Muscle of back (tissue), 13 donors: ENCODE data around the gene SLC16A12. TPM values are rescaled to one million over a fixed set of nuclear protein-coding genes. Genes with fewer than 3 reads are reported as not detected.

ENCODE experiments used
- DNase-seq, 3 donors: peaks; one replicate each; pipeline versions ENCODE4 v3.0.0 to v3.0.0-alpha.2; 2013
- long read RNA-seq, 9 donors: transcript quantifications; one replicate each; lab custom pipeline, GENCODE V29; 2026
- polyA plus RNA-seq, 10 donors: library from polyadenylated mRNA; unstranded; fragments of 120-200 nt; gene quantifications; one replicate each; pipeline ENCODE4 v1.2.1, GENCODE V29; 2013; ENCODE audit not compliant: insufficient read length in 10 of 10

Gene SLC16A12, protein sequence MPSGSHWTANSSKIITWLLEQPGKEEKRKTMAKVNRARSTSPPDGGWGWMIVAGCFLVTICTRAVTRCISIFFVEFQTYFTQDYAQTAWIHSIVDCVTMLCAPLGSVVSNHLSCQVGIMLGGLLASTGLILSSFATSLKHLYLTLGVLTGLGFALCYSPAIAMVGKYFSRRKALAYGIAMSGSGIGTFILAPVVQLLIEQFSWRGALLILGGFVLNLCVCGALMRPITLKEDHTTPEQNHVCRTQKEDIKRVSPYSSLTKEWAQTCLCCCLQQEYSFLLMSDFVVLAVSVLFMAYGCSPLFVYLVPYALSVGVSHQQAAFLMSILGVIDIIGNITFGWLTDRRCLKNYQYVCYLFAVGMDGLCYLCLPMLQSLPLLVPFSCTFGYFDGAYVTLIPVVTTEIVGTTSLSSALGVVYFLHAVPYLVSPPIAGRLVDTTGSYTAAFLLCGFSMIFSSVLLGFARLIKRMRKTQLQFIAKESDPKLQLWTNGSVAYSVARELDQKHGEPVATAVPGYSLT
- 1 to 10 TPM in 9 of 10 donors, under 1 TPM in 1; 0.86 to 2.6 (median 1.5) TPM for polyA plus RNA-seq
- long read RNA-seq, donor 1: 0 reads
- long read RNA-seq, donor 2: 0 reads
- long read RNA-seq, donor 3: 0 reads
- long read RNA-seq, donor 4: 0 reads
- long read RNA-seq, donor 5: 0 reads
- long read RNA-seq, donor 6: 0 reads
- long read RNA-seq, donor 7: 0 reads
- long read RNA-seq, donor 8: 0 reads
- long read RNA-seq, donor 9: 0 reads

DNA sequence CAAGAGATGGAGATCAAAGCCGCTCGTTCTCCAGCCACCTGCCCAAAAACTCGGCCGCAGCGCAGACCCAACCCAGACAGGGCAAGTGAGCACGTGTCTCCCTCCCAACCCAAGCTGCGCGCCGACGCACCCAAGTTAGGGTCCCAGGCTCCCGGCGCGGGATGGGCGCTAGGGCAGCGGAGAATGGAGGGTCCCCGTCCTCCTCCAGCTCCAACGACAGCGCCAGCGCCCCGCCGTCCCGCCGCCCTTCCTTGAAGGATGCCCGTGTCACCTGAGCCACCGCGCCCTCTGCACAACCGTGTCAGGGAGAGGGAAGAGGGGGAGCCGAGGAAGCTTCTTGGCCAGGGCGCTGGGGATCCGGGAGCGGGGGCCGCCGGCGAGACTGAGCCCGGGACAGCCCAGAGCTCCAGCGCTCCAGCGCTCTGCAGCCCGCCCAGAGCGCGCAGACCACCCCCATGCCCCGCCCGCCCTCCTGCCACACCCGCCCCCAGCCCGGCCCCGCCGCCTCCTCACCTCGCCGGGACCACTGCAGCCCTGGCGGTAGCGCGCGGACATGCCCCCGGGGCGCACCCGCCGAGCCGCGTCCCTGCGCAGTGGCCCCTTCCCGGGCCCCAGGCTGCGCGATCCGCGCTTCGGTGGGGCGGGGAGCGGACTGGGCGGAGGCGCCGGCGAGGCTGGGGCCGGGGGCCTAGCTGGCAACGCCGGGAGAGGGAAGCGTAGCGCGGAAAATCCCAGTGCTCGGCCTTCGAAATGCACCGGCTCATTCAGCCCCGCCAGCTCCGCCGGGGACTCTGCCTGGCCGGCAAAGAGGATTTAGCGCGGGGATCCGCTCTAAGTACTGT lies at the start of gene SLC16A12:
Gene SLC16A12 (minus strand): TSS at position 424 of the 842 bp plus-strand sequence. CDS start 73,016 bp downstream, outside the sequence.
- peak in 2 of 3 donors; percentile 44 to 78 for DNase-seq

DNA sequence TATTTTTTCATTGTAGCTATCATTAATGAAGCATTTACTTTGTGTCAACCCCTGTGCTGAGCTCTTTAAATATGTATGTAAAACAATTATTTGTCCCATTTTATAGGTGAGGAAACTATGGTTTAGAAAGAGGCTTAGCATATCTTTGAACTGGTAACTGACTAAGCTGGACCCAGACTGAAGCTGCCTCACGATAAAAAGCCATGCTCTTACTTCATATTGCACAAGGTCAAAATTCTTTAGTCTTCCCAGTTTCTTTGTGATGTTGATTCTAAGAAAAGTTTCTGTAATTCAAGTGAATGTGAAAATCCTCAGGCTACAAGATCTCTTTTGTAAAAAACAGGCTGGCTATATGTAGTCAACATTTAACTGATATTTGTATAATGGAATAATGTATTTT lies 46.6 kb upstream of the SLC16A12 start:
- DNase-seq: no peak

DNA sequence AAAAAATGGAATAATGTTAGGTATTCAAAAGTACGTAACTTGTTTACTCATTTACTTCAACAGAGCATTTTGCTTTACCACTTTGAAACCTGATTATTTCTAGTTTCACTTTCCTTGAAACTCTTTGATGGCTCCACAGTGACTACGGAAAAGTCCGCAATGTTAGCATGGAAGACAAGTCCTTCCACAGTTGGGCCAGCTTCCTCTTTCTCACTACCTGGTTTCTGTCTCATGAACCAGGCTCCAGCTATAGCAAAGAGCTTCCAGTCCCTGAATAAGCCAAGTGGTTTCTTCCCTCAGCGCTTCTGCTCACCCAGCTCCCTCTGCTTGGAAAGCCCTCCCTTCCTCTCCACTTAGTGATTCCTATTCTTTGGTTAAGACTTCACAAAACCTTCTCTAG lies 44.8 kb upstream of the SLC16A12 start:
- no peak for DNase-seq

DNA sequence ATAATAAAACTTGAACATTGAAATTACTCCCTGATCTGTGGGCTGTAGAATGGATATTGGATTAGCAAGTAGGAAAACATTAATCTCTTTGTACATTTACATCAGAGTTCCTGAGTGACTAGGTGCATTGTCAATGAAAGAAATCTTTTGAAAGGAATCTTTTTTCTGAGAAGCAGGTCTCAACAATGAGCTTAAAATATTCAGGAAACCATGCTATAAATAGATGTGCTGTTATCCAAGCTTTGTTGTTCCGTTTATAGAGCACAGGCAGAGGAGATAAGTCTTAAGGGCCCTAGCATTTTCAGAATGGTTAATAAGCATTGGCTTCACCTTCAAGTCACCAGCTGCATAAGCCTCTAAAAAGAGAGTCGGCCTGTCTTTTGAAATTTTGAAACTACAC lies 41.3 kb upstream of the SLC16A12 start:
- no peak for DNase-seq

DNA sequence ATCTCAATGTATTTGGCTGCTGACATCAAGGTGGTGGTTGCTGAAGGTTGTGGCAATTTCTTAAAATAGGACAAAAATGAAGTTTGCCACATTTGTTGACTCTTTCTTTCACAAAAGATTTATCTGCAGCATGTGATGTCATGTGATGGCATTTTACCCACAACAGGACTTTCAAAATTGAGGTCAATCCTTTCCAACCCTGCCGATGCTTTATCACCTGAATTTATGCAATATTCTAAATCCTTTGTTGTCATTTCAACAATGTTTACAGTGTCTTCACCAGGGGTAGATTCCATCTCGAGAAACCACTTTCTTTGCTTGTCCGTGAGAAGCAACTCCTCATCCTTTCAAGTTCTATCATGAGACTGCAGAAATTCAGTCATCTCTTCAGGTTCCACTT lies 40.6 kb upstream of the SLC16A12 start:
- no peak for DNase-seq

DNA sequence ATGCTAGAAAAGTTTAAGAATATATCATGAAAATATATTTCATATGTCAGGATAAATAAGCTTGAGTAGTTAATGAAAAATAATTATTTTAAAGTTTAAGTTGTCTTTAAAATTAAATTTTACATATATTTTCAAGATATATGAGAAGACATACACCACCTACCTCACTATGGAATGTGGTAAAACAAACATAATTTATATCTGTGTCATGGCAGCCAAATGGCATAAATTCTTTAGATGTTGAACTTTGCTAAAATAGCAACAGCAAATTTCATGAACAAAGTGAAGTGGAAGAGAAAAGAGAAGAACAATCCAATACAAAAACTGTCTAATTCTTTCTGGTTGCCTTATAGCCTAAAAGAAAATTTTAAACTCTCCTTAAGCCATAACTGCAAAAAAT lies 39.6 kb upstream of the SLC16A12 start:
- no peak for DNase-seq

DNA sequence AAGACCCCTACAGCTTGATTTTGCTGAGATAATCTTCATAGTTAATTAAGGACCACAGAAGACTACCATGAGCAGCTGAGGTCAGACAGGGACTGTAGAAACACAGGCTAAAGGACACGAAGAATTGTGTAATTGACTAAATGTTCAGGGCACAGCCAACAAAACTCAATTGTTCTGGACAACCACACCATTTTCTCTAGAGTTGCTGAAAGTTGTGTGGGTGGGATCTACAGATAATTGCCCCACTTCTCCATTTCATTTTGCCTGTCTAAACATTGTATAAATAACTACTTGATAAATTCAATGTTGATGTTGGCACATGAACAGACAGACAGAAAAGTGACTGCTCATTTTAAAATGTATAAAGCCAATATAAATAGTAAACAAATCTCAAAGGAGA lies 39.0 kb upstream of the SLC16A12 start:
- no peak for DNase-seq

DNA sequence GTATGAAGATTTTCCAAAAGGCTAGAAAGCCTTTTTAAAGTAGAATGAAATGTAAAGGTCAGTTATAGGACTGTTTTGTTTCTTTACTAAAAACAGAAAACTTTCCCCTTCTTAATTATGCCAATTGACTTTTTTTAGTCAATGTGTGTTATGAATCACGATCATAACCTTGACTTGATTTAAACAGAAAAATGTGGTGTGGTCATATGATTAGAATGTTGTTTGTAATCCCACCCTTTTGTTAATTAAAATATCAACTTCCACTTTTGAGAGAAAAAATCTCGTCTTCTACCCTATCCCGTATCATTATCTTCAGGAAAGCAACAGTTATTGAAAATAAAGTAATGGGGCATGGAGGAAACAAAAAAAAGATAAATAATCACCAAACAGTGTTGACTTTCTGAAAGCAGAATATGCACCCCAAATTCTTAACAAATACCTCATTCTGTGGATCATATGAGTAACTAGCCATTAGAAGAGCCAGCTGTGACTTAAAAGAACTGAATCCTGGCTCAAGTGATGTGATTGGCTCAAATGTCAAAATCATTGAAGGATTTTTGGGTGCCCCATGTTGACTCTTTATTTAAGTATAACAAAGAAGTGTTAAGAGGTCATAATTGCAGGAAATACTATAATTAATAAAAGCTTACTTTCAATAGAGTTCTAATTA lies 32.3 kb upstream of the SLC16A12 start:
- no peak for DNase-seq

DNA sequence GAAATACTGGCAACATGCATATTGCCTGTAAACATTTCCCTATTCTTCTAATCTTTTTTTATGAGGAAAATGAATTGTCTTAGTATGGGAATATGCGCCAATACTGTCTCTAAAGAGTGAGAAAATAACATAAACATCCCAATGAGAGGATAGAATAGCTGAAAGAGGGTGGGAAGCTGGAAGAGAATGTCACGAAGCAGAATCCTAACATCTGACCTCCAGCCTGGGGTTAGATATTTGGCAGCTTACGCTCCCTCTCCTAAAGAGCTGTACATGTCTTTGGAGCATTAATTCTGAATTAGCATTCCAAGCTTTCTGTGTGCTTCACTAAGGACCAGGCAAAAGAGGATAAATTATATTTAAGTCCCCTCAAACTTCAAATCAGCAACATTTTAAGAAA lies 31.6 kb upstream of the SLC16A12 start:
- peak in 2 of 3 donors; percentile 39 to 75 for DNase-seq

DNA sequence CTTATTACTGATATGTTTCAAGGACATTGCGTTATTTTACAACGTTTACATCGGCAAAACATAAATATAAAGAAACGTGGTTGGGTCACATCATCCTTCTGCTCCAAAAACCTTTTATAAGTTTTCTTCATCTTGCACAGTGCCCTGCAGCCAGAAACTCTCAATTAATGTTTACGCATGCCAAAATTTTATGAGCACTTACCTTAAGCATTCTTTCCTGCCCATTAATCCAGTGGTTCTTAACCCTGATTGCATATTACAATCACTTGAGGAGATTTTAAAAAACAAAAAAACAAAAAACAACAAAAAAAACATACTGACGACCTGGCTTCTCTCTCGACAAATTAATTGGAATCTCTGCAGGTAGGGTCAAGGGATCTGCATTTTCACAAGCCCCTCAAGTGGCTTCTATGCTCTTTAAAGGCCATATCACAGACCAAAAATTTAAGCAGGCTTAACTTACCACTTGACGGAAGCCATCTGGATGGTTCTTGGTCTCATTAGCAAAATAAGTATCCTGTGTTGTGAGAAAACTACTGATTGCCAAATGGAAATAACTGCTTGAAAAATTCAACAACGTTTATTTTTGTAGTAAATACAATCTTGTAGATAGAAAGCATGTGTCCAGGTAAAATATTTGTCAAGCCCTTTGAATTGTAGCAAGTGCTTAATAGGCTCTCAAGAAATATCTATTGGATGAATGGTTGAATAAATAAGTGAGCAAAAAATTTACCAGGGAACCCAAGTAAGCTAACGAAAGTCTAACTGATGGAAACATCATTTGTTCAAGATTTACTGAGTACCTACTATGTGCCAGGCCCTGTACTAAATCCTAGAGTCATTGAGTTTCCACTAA lies 30.9 kb upstream of the SLC16A12 start:
- DNase-seq: no peak

DNA sequence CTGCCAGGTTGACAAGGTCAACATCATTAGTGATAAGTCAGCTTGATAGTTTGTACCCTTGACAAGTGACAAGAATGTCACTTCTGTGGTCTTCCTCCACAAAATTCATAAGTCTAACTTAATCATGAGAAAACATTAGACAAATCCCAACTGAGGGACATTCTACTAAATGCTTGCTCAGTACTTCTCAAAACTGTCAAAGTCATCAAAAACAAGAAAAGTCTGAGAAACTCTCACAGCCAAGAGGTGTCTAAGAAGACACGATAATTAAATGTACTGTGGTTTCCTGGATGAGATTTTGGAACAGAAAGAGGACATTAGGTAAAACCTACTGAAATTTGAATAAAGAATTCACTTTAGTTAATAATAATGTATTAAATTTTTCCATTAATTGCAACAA lies 29.8 kb upstream of the SLC16A12 start:
- DNase-seq: no peak

DNA sequence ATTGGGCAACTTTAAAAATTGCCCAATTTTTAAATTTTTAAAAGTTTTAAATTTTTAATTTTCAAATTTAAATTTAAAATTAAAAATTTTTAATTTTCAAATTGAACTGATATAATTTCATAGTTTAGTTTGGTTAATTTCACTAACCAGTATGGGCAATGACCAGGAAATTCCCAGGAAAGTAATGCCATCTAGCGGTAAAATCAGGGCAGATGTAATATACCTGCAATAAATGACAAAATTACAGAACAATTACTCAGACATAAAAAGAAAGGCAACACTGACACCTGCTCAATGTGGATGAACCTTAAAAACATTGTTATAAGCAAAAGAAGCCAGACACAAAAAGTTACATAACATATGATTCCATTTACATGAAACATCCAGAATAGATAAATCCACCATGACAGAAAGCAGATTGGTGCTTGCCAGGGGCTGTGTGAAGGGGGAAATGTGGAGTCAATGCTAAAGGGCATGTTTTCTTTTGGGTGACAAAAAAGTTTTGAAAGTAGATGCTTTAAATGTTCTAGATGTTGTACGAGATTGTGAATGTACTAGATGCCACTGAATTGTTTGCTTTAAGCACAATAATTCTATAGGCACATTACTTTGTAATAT lies 28.6 kb upstream of the SLC16A12 start:
- DNase-seq: peak; percentile 36 to 51 (median 39)

DNA sequence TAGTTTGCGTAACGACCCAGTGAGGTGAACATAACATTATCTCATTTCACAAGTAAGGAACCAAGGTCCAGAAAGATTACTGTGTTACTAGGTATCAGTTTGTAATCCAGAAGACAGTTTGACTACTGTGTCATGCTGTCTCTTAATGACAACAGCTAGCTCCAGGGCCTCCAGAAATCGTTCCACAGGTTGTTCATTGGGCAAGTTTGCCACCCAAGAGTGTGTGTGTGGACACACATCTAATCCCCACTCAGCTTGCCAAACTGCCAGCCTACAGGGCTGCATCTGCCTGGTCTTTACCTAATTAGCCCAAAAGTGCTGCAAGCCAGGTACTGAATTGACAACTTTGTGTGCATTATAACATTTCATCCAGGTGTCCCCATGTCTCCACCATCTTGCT lies 27.9 kb upstream of the SLC16A12 start:
- DNase-seq: no peak

DNA sequence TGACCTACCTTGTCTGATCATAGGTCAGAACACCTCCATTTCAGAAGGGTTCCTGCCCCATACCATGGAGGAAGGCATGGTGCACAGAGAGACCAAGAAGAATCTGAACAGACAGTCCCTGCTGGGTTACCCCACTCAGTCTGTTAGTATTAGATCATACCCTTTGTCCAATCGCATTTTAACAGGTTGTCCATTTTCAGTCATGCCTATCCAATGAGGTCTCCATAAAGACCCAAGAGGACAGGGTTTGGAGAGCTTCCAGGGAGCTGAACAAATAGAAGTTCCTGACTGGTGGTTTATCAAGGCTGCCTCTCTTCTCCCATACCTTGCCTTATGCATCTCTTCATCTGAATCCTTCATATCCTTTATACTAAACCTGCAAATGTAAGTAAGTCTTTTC lies 21.2 kb upstream of the SLC16A12 start:
- no peak for DNase-seq

DNA sequence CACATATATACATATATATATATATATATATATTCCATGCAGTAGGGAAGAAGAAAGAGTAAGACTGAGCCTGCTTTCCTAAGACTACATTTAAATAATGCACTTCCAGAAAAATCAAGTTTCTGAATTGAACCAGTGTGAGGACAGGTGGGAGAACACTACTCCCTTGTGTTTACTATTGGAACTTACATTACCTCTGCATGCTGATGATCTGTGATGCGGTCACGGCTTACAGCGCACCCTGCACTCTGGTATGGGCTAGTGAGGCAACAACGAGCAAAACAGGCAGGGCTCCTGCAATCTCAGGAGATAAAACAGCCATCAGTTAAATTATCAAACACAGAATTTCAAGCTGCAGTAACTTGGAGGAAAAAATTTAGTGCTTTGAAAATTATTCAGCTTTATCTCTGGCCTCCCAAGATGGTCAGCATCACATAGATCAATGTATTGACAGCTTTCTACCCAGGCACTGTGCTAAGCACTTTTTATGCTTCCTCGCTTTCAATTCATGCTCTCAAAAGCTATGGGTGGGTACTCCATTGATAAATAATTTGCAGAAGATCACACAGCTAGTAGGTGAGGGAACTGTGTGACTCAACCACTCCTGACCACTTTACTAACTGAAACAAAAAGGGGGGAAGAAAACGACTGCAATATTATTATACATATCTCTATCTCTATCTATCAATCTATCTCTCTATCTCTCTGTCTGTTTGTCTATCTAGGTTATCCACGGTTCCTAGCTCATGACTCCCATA lies 20.5 kb upstream of the SLC16A12 start:
- DNase-seq: no peak

DNA sequence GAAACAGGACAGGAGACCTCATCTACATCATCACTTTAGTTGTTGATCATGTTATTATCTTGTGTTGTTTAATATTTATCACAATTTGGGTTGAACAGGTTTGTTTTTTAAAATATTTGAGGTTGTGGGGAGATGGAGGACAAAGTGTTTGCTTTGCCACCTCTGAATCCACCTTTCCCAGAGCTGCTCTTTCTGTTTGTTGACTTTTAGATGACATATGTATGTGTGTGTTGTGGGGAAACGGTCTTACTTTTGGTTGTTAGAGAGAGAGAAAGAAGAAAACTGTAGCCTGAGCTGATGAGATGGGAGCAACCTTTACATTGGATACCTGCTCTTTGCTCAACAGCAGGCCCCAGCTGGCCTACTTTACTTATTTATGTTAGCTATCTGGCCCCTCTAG lies 19.0 kb upstream of the SLC16A12 start:
- no peak for DNase-seq

DNA sequence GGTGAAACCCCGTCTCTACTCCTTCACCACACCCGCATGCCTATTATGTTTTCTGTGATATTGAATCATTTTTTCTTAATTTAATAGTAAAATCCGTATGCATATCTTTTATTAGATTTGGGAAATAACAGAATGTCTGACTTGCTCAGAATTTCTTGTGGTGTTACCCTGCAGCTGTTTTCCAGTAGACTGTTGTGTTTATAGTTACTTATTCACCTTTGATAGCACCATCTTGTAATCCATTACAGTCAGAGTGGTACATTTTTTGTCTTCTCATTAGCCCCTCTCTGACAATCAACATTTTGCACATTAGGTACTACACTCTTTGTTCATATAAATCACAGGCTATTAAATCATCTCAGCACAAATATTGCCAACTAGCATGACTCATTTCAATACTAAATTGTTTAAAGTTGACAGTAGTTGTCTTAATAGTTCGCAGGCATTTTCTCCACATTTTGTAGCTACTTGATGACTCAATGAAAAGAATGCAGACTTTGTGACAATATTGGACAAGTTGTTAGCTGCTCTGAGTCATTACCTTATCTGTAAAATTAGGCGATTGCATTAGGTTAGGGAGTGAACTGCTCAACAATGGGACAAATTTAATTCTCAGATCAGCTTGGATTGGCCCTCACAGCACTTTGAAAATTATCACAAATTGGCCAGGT lies 17.8 kb upstream of the SLC16A12 start:
- DNase-seq: peak in 1 of 3 donors; percentile 92

DNA sequence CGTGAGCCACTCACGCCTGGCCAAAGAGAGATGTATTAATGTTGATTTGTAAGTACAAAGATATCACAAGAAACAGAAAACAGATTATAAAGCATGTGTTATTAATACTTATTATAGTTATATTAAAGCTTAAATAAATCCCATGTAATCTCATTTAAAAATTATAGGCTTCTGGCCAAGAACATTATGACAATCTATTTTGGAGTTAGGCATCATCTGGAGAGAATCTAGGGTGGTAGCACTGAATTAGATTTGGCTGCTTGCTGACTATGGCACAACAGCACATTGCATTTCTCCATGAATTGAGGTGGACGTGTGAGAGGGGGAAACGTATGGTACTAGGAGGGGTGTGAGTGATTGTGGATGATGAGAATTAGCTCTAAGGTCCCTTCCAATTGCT lies 16.8 kb upstream of the SLC16A12 start:
- DNase-seq: no peak

DNA sequence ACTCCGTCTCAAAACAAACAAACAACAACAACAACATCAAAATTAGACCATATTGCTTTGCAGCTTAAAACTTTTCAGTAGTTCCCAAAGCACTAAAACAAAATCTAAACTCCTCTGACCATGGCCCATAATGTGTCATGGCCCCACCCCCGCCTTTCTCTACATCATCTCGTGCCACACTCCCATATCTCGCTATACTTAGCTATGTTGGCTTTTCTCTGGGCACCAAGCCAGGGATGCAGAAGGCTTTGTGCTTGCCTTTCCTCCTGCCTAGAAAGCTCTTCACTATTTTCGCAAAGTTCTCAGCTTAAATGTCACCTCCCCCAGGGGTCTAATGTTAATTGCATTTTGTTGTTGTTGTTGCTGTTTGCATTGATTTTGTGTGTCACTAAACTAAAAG lies 15.1 kb upstream of the SLC16A12 start:
- no peak for DNase-seq
